CD4-positive, CD25-positive, alpha-beta regulatory T cell (primary cell): ENCODE data around the gene RYR2. TPM values are rescaled to one million over a fixed set of nuclear protein-coding genes. Genes with fewer than 3 reads are reported as not detected.

ENCODE experiments used
- ATAC-seq, 2 donors: fragments of 150-1000 bp; cut with Tn5 transposase; one replicate each; pipeline ENCODE4 v1.10.0; 2021; ENCODE audit warnings: low read depth in 2 of 2, moderate number of reproducible peaks in 2 of 2, moderate library complexity in 1 of 2
- DNase-seq, 3 donors: peaks; one replicate each; pipeline versions ENCODE4 v3.0.0 to v3.0.0-alpha.2; 2012 to 2022; ENCODE audit warnings: mixed read lengths in 1 of 3
- H3K27ac ChIP-seq: one replicate; pipeline ENCODE4 v1.7.0; 2013; ENCODE audit warnings: mild to moderate bottlenecking, low read length; ENCODE audit not compliant: insufficient read depth, poor library complexity, severe bottlenecking
- H3K27me3 ChIP-seq: one replicate; pipeline ENCODE4 v1.7.0; 2013; ENCODE audit warnings: low read length; ENCODE audit not compliant: control insufficient read depth, insufficient read depth
- H3K36me3 ChIP-seq: one replicate; pipeline ENCODE4 v1.7.0; 2013; ENCODE audit warnings: mild to moderate bottlenecking, low read length, moderate library complexity; ENCODE audit not compliant: control insufficient read depth, insufficient read depth
- H3K4me1 ChIP-seq: 2 replicates; pipeline ENCODE4 v1.7.0; 2013; ENCODE audit warnings: mild to moderate bottlenecking, low read length; ENCODE audit not compliant: insufficient read depth, control insufficient read depth, poor library complexity, severe bottlenecking
- H3K4me3 ChIP-seq: one replicate; pipeline ENCODE4 v1.7.0; 2013; ENCODE audit warnings: low read depth, mild to moderate bottlenecking, low read length, moderate library complexity
- H3K9me3 ChIP-seq, 2 experiments: 1 replicate in 1 of 2; 2 replicates in 1 of 2; pipeline ENCODE4 v1.7.0; 2013; ENCODE audit warnings: low read length in 2 of 2, mild to moderate bottlenecking in 1 of 2, moderate library complexity in 1 of 2; ENCODE audit not compliant: control insufficient read depth in 2 of 2
- H3K27ac Mint-ChIP-seq, 3 donors: one replicate each; pipeline ENCODE4 v1.8.0; 2020 to 2022; ENCODE audit warnings: mild to moderate bottlenecking in 3 of 3, mixed read lengths in 3 of 3, moderate library complexity in 2 of 3
- H3K27me3 Mint-ChIP-seq: one replicate; pipeline ENCODE4 v1.8.0; 2022; ENCODE audit warnings: mild to moderate bottlenecking, mixed read lengths
- H3K36me3 Mint-ChIP-seq: one replicate; pipeline ENCODE4 v1.8.0; 2020; ENCODE audit warnings: mixed read lengths
- H3K4me1 Mint-ChIP-seq, 4 donors: one replicate each; pipeline ENCODE4 v1.8.0; 2020 to 2022; ENCODE audit warnings: mixed read lengths in 4 of 4, mild to moderate bottlenecking in 1 of 4
- H3K4me3 Mint-ChIP-seq, 4 donors: one replicate each; pipeline ENCODE4 v1.8.0; 2020 to 2022; ENCODE audit warnings: mild to moderate bottlenecking in 4 of 4, mixed read lengths in 4 of 4, moderate library complexity in 3 of 4
- H3K9me3 Mint-ChIP-seq, 7 donors: one replicate each; pipeline ENCODE4 v1.8.0; 2020 to 2022; ENCODE audit warnings: mixed read lengths in 7 of 7, mild to moderate bottlenecking in 3 of 7, moderate library complexity in 2 of 7
- polyA plus RNA-seq, 4 donors: library from polyadenylated mRNA; unstranded; fragments of 300-500 nt; fragmentation: Illumina TruSeq; gene quantifications; one replicate each; pipeline ENCODE4 v1.2.3, GENCODE V29; 2021
- total RNA-seq: library from RNA; stranded (reverse); gene quantifications from one replicate; pipeline ENCODE4 v1.2.3, GENCODE V29; 2022

The RYR2 gene
- total and polyA plus RNA-seq, 5 donors from 2014 or later, result 0.02 to 0.40 TPM; not detected in 3

- Mint-ChIP-seq H3K4me1 (no peaks in the 10 kb centered on the region), H3K9me3 (no peaks in the 10 kb centered on the region), H3K4me3 (no peak overlapping the region), H3K27me3 (no peaks in the 10 kb centered on the region), H3K27ac (no peak overlapping the region), H3K36me3 (no peaks in the 10 kb centered on the region)
- Histone ChIP-seq H3K4me1 (no peaks in the 10 kb centered on the region), H3K9me3 (no peaks in the 10 kb centered on the region), H3K27me3 (no peaks in the 10 kb centered on the region), H3K27ac (no peak overlapping the region), H3K4me3 (no peak overlapping the region), H3K36me3 (no peaks in the 10 kb centered on the region)
- DNase-seq (no peak), ATAC-seq (no peak)
Measured at GRCh38 chr1:237186675-237187074, 144.7 kb downstream of the RYR2 start.

DNA sequence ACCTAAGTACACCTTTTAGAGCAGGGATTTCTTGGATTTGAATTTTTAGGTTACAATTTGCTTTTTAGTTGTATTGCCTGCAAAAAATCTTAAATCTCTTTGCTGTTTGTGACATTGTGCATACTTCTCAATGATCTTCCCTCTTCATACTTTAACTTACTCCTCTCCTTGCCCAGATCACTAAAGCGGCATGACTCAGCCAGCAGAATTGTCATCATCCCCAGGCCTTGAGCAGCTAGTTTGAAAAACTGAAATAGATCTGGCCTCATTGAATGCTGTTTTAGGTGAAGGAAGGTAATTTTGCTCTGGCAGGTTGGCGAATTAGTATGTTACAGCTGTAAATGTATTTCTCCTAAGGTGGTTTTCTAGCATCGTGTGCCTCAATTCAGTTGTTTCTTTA is 145.9 kb downstream of the RYR2 start:
- no peaks in the 10 kb centered on the region for H3K36me3 Mint-ChIP-seq
- no peaks in the 10 kb centered on the region for H3K27me3 ChIP-seq
- H3K36me3 ChIP-seq, result no peaks in the 10 kb centered on the region
- ATAC-seq, result no peak
- H3K27ac ChIP-seq, result no peak overlapping the region
- no peaks in the 10 kb centered on the region for H3K9me3 ChIP-seq
- H3K4me1 Mint-ChIP-seq, result no peaks in the 10 kb centered on the region
- H3K9me3 Mint-ChIP-seq, result peaks cover 0 to 1% (median 0%) of the 10 kb centered on the region in 7 donors
- no peak overlapping the region for H3K27ac Mint-ChIP-seq
- no peaks in the 10 kb centered on the region for H3K27me3 Mint-ChIP-seq
- no peak overlapping the region for H3K4me3 ChIP-seq
- no peaks in the 10 kb centered on the region for H3K4me1 ChIP-seq
- H3K4me3 Mint-ChIP-seq, result no peak overlapping the region
- no peak for DNase-seq

DNA sequence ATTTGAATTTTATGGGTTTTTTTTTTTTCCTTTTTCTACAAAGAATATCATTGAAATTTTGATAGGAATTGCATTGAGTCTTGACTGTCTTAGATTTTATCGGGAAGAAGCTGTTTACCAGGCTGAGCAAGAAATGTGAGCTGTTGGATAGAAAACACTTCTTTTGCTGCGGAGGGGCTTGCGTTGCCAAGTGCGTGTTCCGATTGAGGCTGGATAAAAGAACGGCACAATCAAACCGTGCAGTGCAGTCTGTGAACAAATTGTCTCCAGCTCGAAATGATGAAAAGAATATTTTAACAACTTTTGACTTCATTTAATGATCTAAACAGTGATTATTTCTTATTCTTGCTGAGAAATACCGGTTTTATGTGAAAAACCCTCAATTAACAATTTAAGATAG is 149.4 kb downstream of the RYR2 start:
- Mint-ChIP-seq H3K4me1 (no peaks in the 10 kb centered on the region), H3K36me3 (no peaks in the 10 kb centered on the region), H3K27me3 (peaks cover 4% of the 10 kb centered on the region), H3K27ac (no peak overlapping the region), H3K4me3 (no peak overlapping the region), H3K9me3 (peaks cover 0 to 1% (median 0%) of the 10 kb centered on the region in 7 donors)
- no peaks in the 10 kb centered on the region for H3K4me1 ChIP-seq
- no peak overlapping the region for H3K4me3 ChIP-seq
- no peaks in the 10 kb centered on the region for H3K36me3 ChIP-seq
- no peaks in the 10 kb centered on the region for H3K27me3 ChIP-seq
- ATAC-seq (no peak), DNase-seq (no peak)
- H3K27ac ChIP-seq, result no peak overlapping the region
- no peaks in the 10 kb centered on the region for H3K9me3 ChIP-seq

GRCh38 chr1:237197470-237198425 is 155.8 kb downstream of the RYR2 start:
- no peaks in the 10 kb centered on the region for H3K36me3 Mint-ChIP-seq
- DNase-seq (no peak), ATAC-seq (no peak)
- no peak overlapping the region for H3K4me3 Mint-ChIP-seq
- Histone ChIP-seq H3K4me1 (no peaks in the 10 kb centered on the region), H3K27ac (no peak overlapping the region), H3K27me3 (no peaks in the 10 kb centered on the region), H3K9me3 (no peaks in the 10 kb centered on the region), H3K4me3 (no peak overlapping the region), H3K36me3 (no peaks in the 10 kb centered on the region)
- H3K27ac Mint-ChIP-seq, result no peak overlapping the region
- no peaks in the 10 kb centered on the region for H3K4me1 Mint-ChIP-seq
- peaks cover 4% of the 10 kb centered on the region for H3K27me3 Mint-ChIP-seq
- H3K9me3 Mint-ChIP-seq, result no peaks in the 10 kb centered on the region

DNA sequence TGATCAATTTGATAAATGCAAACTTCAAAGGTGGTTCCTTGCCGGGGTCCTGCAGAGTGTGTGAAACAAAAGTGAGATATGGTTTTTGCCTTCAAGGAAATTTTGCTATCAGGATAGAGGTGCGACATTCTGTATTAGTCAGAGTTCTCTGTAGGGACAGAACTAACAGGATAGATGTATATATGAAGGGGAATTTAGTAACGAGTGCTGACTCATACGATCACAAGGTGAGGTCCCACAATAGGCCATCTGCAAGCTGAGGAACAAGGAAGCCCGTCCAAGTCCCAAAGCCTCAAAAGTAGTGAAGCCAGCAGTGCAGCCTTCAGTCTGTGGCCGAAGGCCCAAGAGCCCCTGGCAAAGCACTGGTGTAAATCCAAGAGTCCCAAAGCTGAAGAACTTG is 157.0 kb downstream of the RYR2 start:
- Histone ChIP-seq H3K9me3 (no peaks in the 10 kb centered on the region), H3K27ac (no peak overlapping the region), H3K4me3 (no peak overlapping the region), H3K4me1 (no peaks in the 10 kb centered on the region), H3K36me3 (no peaks in the 10 kb centered on the region), H3K27me3 (no peaks in the 10 kb centered on the region)
- ATAC-seq, result no peak
- H3K9me3 Mint-ChIP-seq, result no peaks in the 10 kb centered on the region
- no peak overlapping the region for H3K27ac Mint-ChIP-seq
- H3K36me3 Mint-ChIP-seq, result no peaks in the 10 kb centered on the region
- peaks cover 3% of the 10 kb centered on the region for H3K27me3 Mint-ChIP-seq
- H3K4me1 Mint-ChIP-seq, result no peaks in the 10 kb centered on the region
- no peak for DNase-seq
- H3K4me3 Mint-ChIP-seq, result no peak overlapping the region

DNA sequence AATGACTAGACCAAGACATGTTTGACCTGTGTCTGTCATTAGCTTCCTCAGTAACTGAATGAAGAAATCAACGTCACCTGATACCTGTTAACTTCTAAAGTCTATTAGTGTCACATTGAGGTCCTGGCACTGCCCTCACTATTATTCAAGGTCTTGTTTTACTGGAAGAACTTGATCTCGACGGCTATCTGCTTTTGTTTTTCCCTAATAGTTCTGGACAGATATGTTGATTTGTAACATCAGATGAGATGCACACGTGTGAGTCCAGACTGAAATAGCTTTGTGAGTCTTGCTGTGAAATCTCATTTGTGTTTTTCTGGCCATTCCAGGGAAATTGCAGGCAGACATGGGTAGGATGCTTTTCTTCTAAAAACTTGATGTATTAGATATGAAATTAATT is 159.2 kb downstream of the RYR2 start:
- ATAC-seq, result no peak
- Histone ChIP-seq H3K27me3 (no peaks in the 10 kb centered on the region), H3K27ac (no peak overlapping the region), H3K4me3 (no peak overlapping the region), H3K36me3 (no peaks in the 10 kb centered on the region), H3K9me3 (no peaks in the 10 kb centered on the region), H3K4me1 (no peaks in the 10 kb centered on the region)
- no peak overlapping the region for H3K27ac Mint-ChIP-seq
- H3K9me3 Mint-ChIP-seq, result no peaks in the 10 kb centered on the region
- no peaks in the 10 kb centered on the region for H3K4me1 Mint-ChIP-seq
- no peak overlapping the region for H3K4me3 Mint-ChIP-seq
- no peaks in the 10 kb centered on the region for H3K36me3 Mint-ChIP-seq
- H3K27me3 Mint-ChIP-seq, result no peaks in the 10 kb centered on the region
- no peak for DNase-seq

GRCh38 chr1:237204841-237205240 is 162.9 kb downstream of the RYR2 start:
- DNase-seq (no peak), ATAC-seq (no peak)
- H3K4me3 Mint-ChIP-seq, result no peak overlapping the region
- no peak overlapping the region for H3K27ac ChIP-seq
- no peaks in the 10 kb centered on the region for H3K9me3 Mint-ChIP-seq
- no peaks in the 10 kb centered on the region for H3K36me3 Mint-ChIP-seq
- no peaks in the 10 kb centered on the region for H3K9me3 ChIP-seq
- no peaks in the 10 kb centered on the region for H3K27me3 Mint-ChIP-seq
- no peaks in the 10 kb centered on the region for H3K27me3 ChIP-seq
- no peak overlapping the region for H3K4me3 ChIP-seq
- no peaks in the 10 kb centered on the region for H3K36me3 ChIP-seq
- no peak overlapping the region for H3K27ac Mint-ChIP-seq
- no peaks in the 10 kb centered on the region for H3K4me1 Mint-ChIP-seq
- H3K4me1 ChIP-seq, result no peaks in the 10 kb centered on the region
